AG04450 (cell line): Measurements from ENCODE around the gene CCNL2. TPM values are rescaled to one million over a fixed set of nuclear protein-coding genes. Genes with fewer than 3 reads are reported as not detected.

Experiments used
- CTCF ChIA-PET: fragments of 300-600, 350-600 bp; formaldehyde crosslinking; extraction: SDS; loops from one replicate; lab custom pipeline; 2022; ENCODE audit warnings: antibody characterized with exemption, inconsistent platforms; lab: Charles Lee
- POLR2A ChIA-PET: fragments of 350-600 bp; formaldehyde crosslinking; extraction: SDS; loops from one replicate; lab custom pipeline; 2021; ENCODE audit warnings: antibody characterized with exemption, inconsistent platforms; lab: Yijun Ruan, JAX
- DNase-seq: peaks from one replicate; pipeline ENCODE4 v3.0.0-alpha.2; 2011; ENCODE audit warnings: low read depth, low spot score
- H3K27ac ChIP-seq: one replicate; pipeline ENCODE4 v1.5.1; 2012; ENCODE audit warnings: low read depth, low read length, control low read depth
- H3K27me3 ChIP-seq: one replicate; pipeline ENCODE4 v1.6.0; 2012; ENCODE audit warnings: low read length; ENCODE audit not compliant: control insufficient read depth, insufficient read depth
- H3K4me3 ChIP-seq: 2 replicates; pipeline ENCODE4 v1.5.1; 2011; ENCODE audit warnings: mild to moderate bottlenecking, low read depth, low read length, control low read depth
- H3K9me3 ChIP-seq: 2 replicates; pipeline ENCODE4 v1.5.1; 2012; ENCODE audit warnings: low read length; ENCODE audit not compliant: control insufficient read depth, insufficient read depth
- CTCF ChIP-seq: IDR thresholded peaks from 2 replicates; pipeline ENCODE4 v1.5.1; 2011; ENCODE audit warnings: low read depth, low read length, control low read depth, inconsistent platforms
- polyA plus RNA-seq: library from polyadenylated mRNA; depleted of rRNA; stranded (reverse); fragments of >200 nt; gene quantifications from 2 replicates; pipeline ENCODE4 v1.2.3, GENCODE V29; 2011

The CCNL2 gene
- polyA plus RNA-seq, 1 experiment, result 181 TPM

- H3K9me3 ChIP-seq, result peaks cover 4% of the 10 kb centered on the region; the same call in 1 of the 2 replicates
- no peak overlapping the region for H3K4me3 ChIP-seq
- DNase-seq, result no peak
- no peak for TF ChIP-seq CTCF
- H3K27me3 ChIP-seq, result no peaks in the 10 kb centered on the region
- POLR2A ChIA-PET, result interaction anchor here (1.0 kb wide), 1 partner anchor 23 kb away, joined by 5 read pairs; no protein-coding TSS in a partner anchor
- no peak overlapping the region for H3K27ac ChIP-seq
- CTCF ChIA-PET, result no interaction called here
These were observed 21.5 kb downstream of the CCNL2 start for GRCh38 chr1:1377540-1378205.

- Histone ChIP-seq H3K9me3 (peaks cover 4% of the 10 kb centered on the region; the same call in 1 of the 2 replicates), H3K27ac (no peak overlapping the region), H3K27me3 (no peaks in the 10 kb centered on the region), H3K4me3 (no peak overlapping the region)
- no peak for DNase-seq
- ChIA-PET CTCF (no interaction called here), POLR2A (no interaction called here)
- TF ChIP-seq CTCF, result no peak
These were observed 22.4 kb downstream of the CCNL2 start for GRCh38 chr1:1376551-1377226.

GRCh38 chr1:1374929-1375662 is 24.0 kb downstream of the CCNL2 start, which contains the start of gene AURKAIP1:
Gene AURKAIP1, minus strand, starts transcription at chr1:1375207. Its CDS starts 451 bp downstream, at chr1:1374756.
- POLR2A ChIA-PET, result interaction anchor here (0.6 to 2.2 kb wide), 22 partner anchors 10 to 195 kb away, joined by 3 to 16 read pairs (median 4); partner anchors contain the start of genes ATAD3A, CCNL2, MRPL20 and MXRA8
- DNase-seq, result peak; percentile 100
- H3K27ac ChIP-seq, result peak within 1 kb of the TSS; percentile 85
- H3K27me3 ChIP-seq, result no peaks in the 10 kb centered on the region
- CTCF ChIA-PET, result interaction anchor here (0.5 kb wide), 1 partner anchor 66 kb away, joined by 3 read pairs; no protein-coding TSS in a partner anchor
- peaks cover 4% of the 10 kb centered on the region; the same call in 1 of the 2 replicates for H3K9me3 ChIP-seq
- TF ChIP-seq CTCF, result peak; percentile 47
- peak within 1 kb of the TSS; percentile 83 for H3K4me3 ChIP-seq

GRCh38 chr1:1374589-1374928 is 24.6 kb downstream of the CCNL2 start:
- H3K27me3 ChIP-seq, result no peaks in the 10 kb centered on the region
- no peak for DNase-seq
- H3K4me3 ChIP-seq, result peak overlapping the region; percentile 83
- POLR2A ChIA-PET, result interaction anchor here (0.6 to 2.2 kb wide), 14 partner anchors 11 to 194 kb away, joined by 3 to 16 read pairs (median 6); partner anchors contain the start of genes ATAD3A, CCNL2, MRPL20 and MXRA8
- TF ChIP-seq CTCF, result no peak
- peak overlapping the region; percentile 52 for H3K27ac ChIP-seq
- peaks cover 4% of the 10 kb centered on the region; the same call in 1 of the 2 replicates for H3K9me3 ChIP-seq
- CTCF ChIA-PET, result interaction anchor here (1.0 kb wide), 1 partner anchor 9 kb away, joined by 3 read pairs; no protein-coding TSS in a partner anchor
